H1 (cell line): ENCODE measurements around the gene RABL6. TPM values are rescaled to one million over a fixed set of nuclear protein-coding genes. Genes with fewer than 3 reads are reported as not detected.

Experiments used
- CTCF ChIA-PET: fragments of 300-600 bp; sonication (Branson Sonifier 250); formaldehyde crosslinking; loops from one replicate; lab custom pipeline; 2021; ENCODE audit not compliant: partially characterized antibody; lab: Charles Lee
- POLR2A ChIA-PET: fragments of 300-600 bp; sonication (Branson Sonifier 250); formaldehyde crosslinking; loops from one replicate; lab custom pipeline; 2021; ENCODE audit warnings: inconsistent platforms; ENCODE audit not compliant: partially characterized antibody; lab: Charles Lee
- DNase-seq, 2 experiments: peaks; one replicate each; pipeline versions ENCODE4 v3.0.0 to v3.0.0-alpha.2; 2010 to 2022; ENCODE audit warnings: low spot score in 2 of 2, low read depth in 1 of 2, mixed read lengths in 1 of 2
- FAIRE-seq: peaks from 2 replicates; lab custom pipeline; 2011; peaks lifted over from hg19 to GRCh38; lab: Jason Lieb, UNC
- H2AFZ ChIP-seq: 2 replicates; pipeline ENCODE4 v1.8.1; 2012; ENCODE audit warnings: low read length, inconsistent platforms
- H2AK5ac ChIP-seq: 2 replicates; pipeline ENCODE4 v1.6.1; 2013; ENCODE audit warnings: low read depth, low read length
- H2BK120ac ChIP-seq: replicated peaks from 2 replicates; pipeline ENCODE3; 2013; ENCODE audit warnings: low read depth, low read length, inconsistent platforms
- H2BK12ac ChIP-seq: 2 replicates; pipeline ENCODE4 v1.6.1; 2013; ENCODE audit warnings: low read depth, low read length
- H2BK15ac ChIP-seq: 2 replicates; pipeline ENCODE4 v1.6.1; 2013; ENCODE audit warnings: low read length
- H2BK20ac ChIP-seq: 2 replicates; pipeline ENCODE4 v1.6.1; 2013; ENCODE audit warnings: low read length
- H2BK5ac ChIP-seq: 2 replicates; pipeline ENCODE4 v1.6.1; 2013; ENCODE audit warnings: low read depth, low read length
- H3K14ac ChIP-seq: 2 replicates; pipeline ENCODE4 v1.6.1; 2013; ENCODE audit warnings: inconsistent platforms; ENCODE audit not compliant: insufficient read length
- H3K18ac ChIP-seq: 2 replicates; pipeline ENCODE4 v1.6.1; 2013; ENCODE audit warnings: low read length; ENCODE audit errors: extremely low read depth
- H3K23ac ChIP-seq: 2 replicates; pipeline ENCODE4 v1.6.1; 2013; ENCODE audit warnings: inconsistent platforms; ENCODE audit not compliant: insufficient read length
- H3K23me2 ChIP-seq: 2 replicates; pipeline ENCODE4 v1.6.1; 2013; ENCODE audit warnings: low read depth, low read length
- H3K27ac ChIP-seq: 2 replicates; pipeline ENCODE4 v1.6.1; 2011; ENCODE audit warnings: low read depth, low read length, inconsistent platforms
- H3K27me3 ChIP-seq, 4 experiments: replicated peaks in 1 of 4; 1 replicate in 1 of 4; 2 replicates in 3 of 4; pipeline versions ENCODE4 v1.6.1 to v1.8.1; 2011 to 2013; ENCODE audit warnings: low read length in 3 of 4, mild to moderate bottlenecking in 3 of 4, inconsistent platforms in 2 of 4, mixed read lengths in 2 of 4, moderate library complexity in 1 of 4; ENCODE audit not compliant: control insufficient read depth in 3 of 4, insufficient read depth in 3 of 4; ENCODE audit errors: extremely low read depth in 1 of 4
- H3K36me3 ChIP-seq, 4 experiments: 2 replicates each; pipeline versions ENCODE4 v1.6.1 to v1.8.1; 2011 to 2013; ENCODE audit warnings: mild to moderate bottlenecking in 4 of 4, low read length in 3 of 4, moderate library complexity in 2 of 4, control low read depth in 1 of 4, inconsistent platforms in 1 of 4; ENCODE audit not compliant: insufficient read depth in 4 of 4, control insufficient read depth in 2 of 4
- H3K4ac ChIP-seq: replicated peaks from 2 replicates; pipeline ENCODE3; 2013; ENCODE audit warnings: low read length, low read depth, mixed read lengths, inconsistent platforms; ENCODE audit not compliant: insufficient read length
- H3K4me1 ChIP-seq, 4 experiments: replicated peaks in 1 of 4; 1 replicate in 1 of 4; 2 replicates in 3 of 4; pipeline versions ENCODE4 v1.6.1 to v1.8.1; 2011 to 2013; ENCODE audit warnings: low read length in 3 of 4, inconsistent platforms in 2 of 4, mixed read lengths in 1 of 4; ENCODE audit not compliant: insufficient read depth in 4 of 4, control insufficient read depth in 3 of 4
- H3K4me2 ChIP-seq, 2 experiments: 2 replicates each; pipeline versions ENCODE4 v1.6.1 to v1.8.1; 2011 to 2013; ENCODE audit warnings: low read depth in 2 of 2, low read length in 2 of 2, control low read depth in 1 of 2, inconsistent platforms in 1 of 2, mild to moderate bottlenecking in 1 of 2; ENCODE audit not compliant: insufficient read depth in 1 of 2
- H3K4me3 ChIP-seq, 4 experiments: fragments of 200-600, 300-600 bp in 1 of 4; sonication (generic), shearing (Covaris generic), sonication (Bioruptor Twin) in 1 of 4; 2 replicates each; pipeline versions ENCODE4 v1.5.1 to v1.8.1; 2011 to 2016; ENCODE audit warnings: low read length in 4 of 4, low read depth in 3 of 4, control low read depth in 2 of 4, inconsistent platforms in 2 of 4, mild to moderate bottlenecking in 2 of 4, mixed read lengths in 1 of 4, moderate library complexity in 1 of 4; ENCODE audit not compliant: insufficient read depth in 2 of 4; ENCODE audit errors: extremely low read depth in 1 of 4
- H3K56ac ChIP-seq: replicated peaks from 2 replicates; pipeline ENCODE3; 2013; ENCODE audit warnings: low read depth, mild to moderate bottlenecking, mixed read lengths, low read length, inconsistent platforms; ENCODE audit not compliant: insufficient read length
- H3K79me1 ChIP-seq: 2 replicates; pipeline ENCODE4 v1.6.1; 2013; ENCODE audit warnings: low read depth, low read length, control low read depth
- H3K79me2 ChIP-seq, 2 experiments: 2 replicates each; pipeline versions ENCODE4 v1.6.1 to v1.8.1; 2012 to 2013; ENCODE audit warnings: low read length in 2 of 2, mild to moderate bottlenecking in 2 of 2, inconsistent platforms in 1 of 2; ENCODE audit not compliant: insufficient read depth in 2 of 2, control insufficient read depth in 1 of 2
- H3K9ac ChIP-seq, 4 experiments: replicated peaks in 1 of 4; 1 replicate in 1 of 4; 2 replicates in 3 of 4; pipeline versions ENCODE4 v1.6.1 to v1.8.1; 2011 to 2013; ENCODE audit warnings: low read depth in 3 of 4, low read length in 3 of 4, control low read depth in 2 of 4, mild to moderate bottlenecking in 2 of 4, moderate library complexity in 2 of 4, inconsistent platforms in 1 of 4; ENCODE audit errors: extremely low read depth in 1 of 4
- H3K9me3 ChIP-seq, 2 experiments: 2 replicates each; pipeline versions ENCODE4 v1.6.1 to v1.8.1; 2012 to 2013; ENCODE audit warnings: mild to moderate bottlenecking in 2 of 2, moderate library complexity in 2 of 2, control low read depth in 1 of 2, inconsistent platforms in 1 of 2, low read depth in 1 of 2, low read length in 1 of 2, mixed read lengths in 1 of 2; ENCODE audit not compliant: insufficient read depth in 2 of 2
- H4K20me1 ChIP-seq, 2 experiments: replicated peaks in 1 of 2; 2 replicates each; pipeline versions ENCODE3 to v1.8.1; 2011 to 2013; ENCODE audit warnings: inconsistent platforms in 2 of 2, low read length in 2 of 2, mild to moderate bottlenecking in 1 of 2; ENCODE audit not compliant: insufficient read depth in 2 of 2, control insufficient read depth in 1 of 2
- H4K5ac ChIP-seq: 2 replicates; pipeline ENCODE4 v1.6.1; 2013; ENCODE audit warnings: low read length, low read depth, mixed read lengths, inconsistent platforms; ENCODE audit not compliant: insufficient read length
- H4K8ac ChIP-seq: 2 replicates; pipeline ENCODE4 v1.8.0; 2013; ENCODE audit warnings: mild to moderate bottlenecking, moderate library complexity, low read length, inconsistent platforms; ENCODE audit not compliant: insufficient read depth; ENCODE audit errors: extremely low read depth
- H4K91ac ChIP-seq: replicated peaks from 2 replicates; pipeline ENCODE3; 2013; ENCODE audit warnings: low read length, mixed read lengths, inconsistent platforms; ENCODE audit not compliant: insufficient read length
- CHD2 ChIP-seq: IDR thresholded peaks from 2 replicates; pipeline ENCODE4 v1.6.1; 2012; ENCODE audit warnings: low read length, improper control_type of control experiment
- KDM1A ChIP-seq: fragments of 200-600, 300-600 bp; sonication (generic); IDR thresholded peaks from 2 replicates; pipeline ENCODE4 v1.7.1; 2016; ENCODE audit warnings: mild to moderate bottlenecking, low read length, borderline replicate concordance
- POLR2A ChIP-seq, 2 experiments: IDR thresholded peaks; 1 replicate in 1 of 2; 2 replicates in 1 of 2; pipeline ENCODE4 v1.6.1; 2011; ENCODE audit warnings: low read depth in 2 of 2, low read length in 2 of 2, mild to moderate bottlenecking in 2 of 2; ENCODE audit errors: control extremely low read depth in 1 of 2
- ZNF274 ChIP-seq: IDR thresholded peaks from 2 replicates; pipeline ENCODE4 v1.7.0; 2012; ENCODE audit warnings: low read length, borderline replicate concordance; ENCODE audit errors: extremely low read depth
- WGBS, 2 experiments: shearing (Covaris generic) in 1 of 2; methylation state at CpG; one replicate each; pipeline versions ENCODE4 v1.1.6 to v1.1.7; 2013 to 2015; ENCODE audit warnings: low lambda C conversion rate in 2 of 2, mixed read lengths in 2 of 2, inconsistent platforms in 1 of 2, low coverage in 1 of 2, missing lambda C conversion rate in 1 of 2; ENCODE audit not compliant: insufficient replicate concordance in 2 of 2, insufficient coverage in 1 of 2, insufficient read length in 1 of 2; ENCODE audit errors: extremely low coverage in 1 of 2, missing lambda C conversion rate in 1 of 2; 5-methylcytosine and 5-hydroxymethylcytosine counted together
- polyA plus RNA-seq, 7 experiments: library from polyadenylated mRNA; depleted of rRNA in 3 of 7; stranded (reverse) in 5 of 7; unstranded in 2 of 7; fragments of >200 nt in 5 of 7; fragments of 200-250 nt in 2 of 7; gene quantifications; 1 replicate in 5 of 7; 2 replicates in 1 of 7; 4 replicates in 1 of 7; pipeline versions ENCODE4 v1.2.1 to v1.2.3, GENCODE V29; 2011 to 2013; ENCODE audit warnings: missing spikeins in 2 of 7, mixed read lengths in 2 of 7
- total RNA-seq: library from RNA; stranded (reverse); fragmentation: NEBNext Ultra II Directional; extraction: Animal tissue kit (Norgen Biotek cat#: 25700); gene quantifications from 2 replicates; pipeline ENCODE4 v1.2.1, GENCODE V29; 2021

Gene RABL6
- total and polyA plus RNA-seq, 2 of the 8 experiments (the other 6 are each of a cell fraction or from before 2014, with no cell fraction given): 70.1 to 130 TPM

GRCh38 chr9:136856079-136856476, 48.3 kb downstream of the RABL6 start:
- H2BK5ac ChIP-seq: no peak overlapping the region
- H2BK15ac ChIP-seq: no peak overlapping the region
- H3K4me2 ChIP-seq: no peak overlapping the region
- no peak overlapping the region for H3K23ac ChIP-seq
- H2AFZ ChIP-seq: no peak overlapping the region
- no peak overlapping the region for H3K4me3 ChIP-seq
- H2BK120ac ChIP-seq: no peak overlapping the region
- no peaks in the 10 kb centered on the region for H3K79me1 ChIP-seq
- H3K56ac ChIP-seq: no peak overlapping the region
- H3K4ac ChIP-seq: no peak overlapping the region
- no peaks in the 10 kb centered on the region for H3K27me3 ChIP-seq
- POLR2A ChIA-PET: interaction anchor here (0.6 to 16.2 kb wide), 8 partner anchors 9 to 347 kb away, joined by 3 to 248 read pairs (median 4); partner anchors contain the start of genes AJM1, EDF1 and RABL6
- H4K20me1 ChIP-seq: peaks cover 0 to 13% of the 10 kb centered on the region in 2 experiments
- 89% methylated on average over 12 of the region's 15 CpGs; no CpG with 5 or more reads in 1 of the 2 experiments for WGBS, 2 experiments
- no peak overlapping the region for H2BK12ac ChIP-seq
- H3K9me3 ChIP-seq: no peaks in the 10 kb centered on the region
- H3K27ac ChIP-seq: no peak overlapping the region
- H3K79me2 ChIP-seq: no peaks in the 10 kb centered on the region
- DNase-seq: peak in 1 of 2 experiments; percentile 49
- peak overlapping the region; percentile 14; the same call in 1 of the 2 replicates for H4K8ac ChIP-seq
- no peak overlapping the region for H3K18ac ChIP-seq
- H2AK5ac ChIP-seq: 0 out of 2 replicates have a peak overlapping the region, but pooled peaks have one; percentile 6
- H3K9ac ChIP-seq: no peak overlapping the region
- TF ChIP-seq POLR2A (IDR thresholded peaks at IDR 0.05; ENCODE audit: control extremely low read depth in 1 of 2, low read depth in 2 of 2, low read length in 2 of 2) (no peak), ZNF274 (no peak), CHD2 (no peak), KDM1A (no peak)
- H4K91ac ChIP-seq: no peak overlapping the region
- H2BK20ac ChIP-seq: no peak overlapping the region
- no peak overlapping the region for H4K5ac ChIP-seq
- peaks cover 0 to 4% (median 2%) of the 10 kb centered on the region in 4 experiments; a peak in 4 of 8 replicates for H3K36me3 ChIP-seq
- no peak overlapping the region for H3K14ac ChIP-seq
- H3K23me2 ChIP-seq: no peaks in the 10 kb centered on the region
- FAIRE-seq: no peak
- no peaks in the 10 kb centered on the region; a peak in 1 of 7 replicates for H3K4me1 ChIP-seq
- CTCF ChIA-PET: interaction anchor here (0.7 to 1.7 kb wide), 6 partner anchors 13 to 60 kb away, joined by 3 to 5 read pairs (median 4); partner anchors contain the start of genes AJM1 and CCDC183
